Islet of Langerhans (tissue), 1 donor: ENCODE measurements around the gene HDGFL3.

ENCODE experiments used
- FAIRE-seq: peaks from one replicate; lab custom pipeline; 2011; peaks lifted over from hg19 to GRCh38; lab: Jason Lieb, UNC

Gene HDGFL3

GRCh38 chr15:83127547-83128150 is 80.0 kb downstream of the HDGFL3 start:
- FAIRE-seq, result no peak

- peak; percentile 51 for FAIRE-seq
These were observed 84.1 kb downstream of the HDGFL3 start for GRCh38 chr15:83123529-83123928.

- FAIRE-seq, result no peak
These were observed 87.5 kb downstream of the HDGFL3 start for GRCh38 chr15:83119968-83120581.

GRCh38 chr15:83118968-83119367 is 88.7 kb downstream of the HDGFL3 start:
- no peak for FAIRE-seq

- FAIRE-seq, result no peak
These were observed 89.3 kb downstream of the HDGFL3 start for GRCh38 chr15:83118291-83118827.

- FAIRE-seq, result no peak
These were observed 91.6 kb downstream of the HDGFL3 start for GRCh38 chr15:83115831-83116565.

- no peak for FAIRE-seq
These were observed 92.2 kb downstream of the HDGFL3 start for GRCh38 chr15:83115410-83115809.

GRCh38 chr15:83114856-83115255 is 92.8 kb downstream of the HDGFL3 start:
- FAIRE-seq, result no peak

GRCh38 chr15:83113881-83114674 is 93.5 kb downstream of the HDGFL3 start:
- FAIRE-seq, result no peak

- FAIRE-seq, result no peak
These were observed 94.7 kb downstream of the HDGFL3 start for GRCh38 chr15:83112956-83113299.

- no peak for FAIRE-seq
These were observed 95.2 kb downstream of the HDGFL3 start for GRCh38 chr15:83112233-83112955.

GRCh38 chr15:83111149-83111548 is 96.5 kb downstream of the HDGFL3 start:
- no peak for FAIRE-seq

- no peak for FAIRE-seq
These were observed 97.2 kb downstream of the HDGFL3 start for GRCh38 chr15:83110381-83110780.

GRCh38 chr15:83109532-83109931 is 98.1 kb downstream of the HDGFL3 start:
- FAIRE-seq, result no peak

- FAIRE-seq, result no peak
These were observed 99.1 kb downstream of the HDGFL3 start for GRCh38 chr15:83108266-83109219.

GRCh38 chr15:83107841-83108181 is 99.8 kb downstream of the HDGFL3 start:
- FAIRE-seq, result no peak

- no peak for FAIRE-seq
These were observed 100.4 kb downstream of the HDGFL3 start, which contains the start of gene TM6SF1 for GRCh38 chr15:83106994-83107840. TSS of gene TM6SF1 (plus strand) at chr15:83107645. CDS start at chr15:83107681, 36 bp downstream.

GRCh38 chr15:83105440-83105839 is 102.2 kb downstream of the HDGFL3 start:
- no peak for FAIRE-seq

GRCh38 chr15:83104141-83104540 is 103.5 kb downstream of the HDGFL3 start:
- no peak for FAIRE-seq

- no peak for FAIRE-seq
These were observed 105.3 kb downstream of the HDGFL3 start for GRCh38 chr15:83102346-83102745.
